Measurements from ENCODE around the gene TRRAP.

DNA sequence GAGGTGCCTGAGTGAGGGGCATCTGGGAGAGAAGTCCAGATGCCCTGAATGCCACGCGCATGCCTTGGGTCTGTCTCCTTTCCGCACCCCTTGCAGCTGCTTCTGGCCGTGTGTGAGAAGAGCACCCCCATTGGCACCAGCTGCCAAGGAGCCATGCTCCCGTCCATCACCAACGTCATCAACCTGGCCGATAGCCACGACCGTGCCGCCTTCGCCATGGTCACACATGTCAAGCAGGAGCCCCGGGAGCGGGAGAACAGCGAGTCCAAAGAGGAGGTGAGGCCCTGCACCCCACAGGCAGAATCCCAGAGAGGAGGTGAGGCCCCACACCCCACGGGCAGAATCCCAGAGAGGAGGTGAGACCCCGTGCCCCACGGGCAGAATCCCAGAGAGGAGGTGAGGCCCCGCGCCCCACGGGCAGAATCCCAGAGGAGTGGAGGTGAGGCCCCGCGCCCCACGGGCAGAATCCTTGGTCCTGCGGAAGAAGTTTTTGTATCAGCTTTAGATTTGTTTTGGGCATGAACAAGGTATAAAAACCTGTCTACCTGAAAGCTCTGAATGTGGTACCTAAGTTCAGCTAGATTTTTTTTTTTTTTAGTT, 91.8 kb downstream of the TRRAP start:
- TF ChIP-seq POLR2A (IDR thresholded peaks at IDR 0.05; ENCODE audit: low read length) (no peak), GATA1 (IDR thresholded peaks at IDR 0.05; ENCODE audit: low read depth, low read length) (no peak)

Data from erythroblast (primary cell).